Mesothelial cell of epicardium (in vitro differentiated cells): ENCODE results near the gene PPP1R7. TPM values are rescaled to one million over a fixed set of nuclear protein-coding genes. Genes with fewer than 3 reads are reported as not detected.

Experiments used
- DNase-seq, 2 experiments: peaks; one replicate each; pipeline ENCODE4 v3.0.0; 2021; ENCODE audit warnings: low spot score in 2 of 2; ENCODE audit not compliant: unreplicated experiment in 2 of 2
- H3K27ac Mint-ChIP-seq: 2 replicates; pipeline ENCODE4 v1.8.0; 2021; ENCODE audit warnings: mixed read lengths
- H3K27me3 Mint-ChIP-seq: 2 replicates; pipeline ENCODE4 v1.8.0; 2021; ENCODE audit warnings: low read depth, mixed read lengths
- H3K36me3 Mint-ChIP-seq: 2 replicates; pipeline ENCODE4 v1.8.0; 2021; ENCODE audit warnings: mixed read lengths
- H3K4me1 Mint-ChIP-seq: 2 replicates; pipeline ENCODE4 v1.8.0; 2021; ENCODE audit warnings: mixed read lengths
- H3K4me3 Mint-ChIP-seq: 2 replicates; pipeline ENCODE4 v1.8.0; 2021; ENCODE audit warnings: mild to moderate bottlenecking, moderate library complexity, mixed read lengths
- H3K9me3 Mint-ChIP-seq: 2 replicates; pipeline ENCODE4 v1.8.0; 2021; ENCODE audit warnings: mixed read lengths
- CTCF ChIP-seq: fragments of 200-600 bp; sonication (generic); IDR thresholded peaks from one replicate; pipeline ENCODE4 v1.5.0; 2021; ENCODE audit warnings: antibody characterized with exemption; ENCODE audit not compliant: unreplicated experiment
- total RNA-seq: library from RNA; stranded (reverse); gene quantifications from 3 replicates; pipeline ENCODE4 v1.2.1, GENCODE V29; 2021

The PPP1R7 gene
- total RNA-seq, 1 donor from 2014 or later: 37.3 TPM

- peaks cover 9% of the 10 kb centered on the region for H3K36me3 Mint-ChIP-seq
- H3K27ac Mint-ChIP-seq: no peak overlapping the region
- no peaks in the 10 kb centered on the region for H3K27me3 Mint-ChIP-seq
- H3K9me3 Mint-ChIP-seq: no peaks in the 10 kb centered on the region
- H3K4me3 Mint-ChIP-seq: no peak overlapping the region
- no peaks in the 10 kb centered on the region for H3K4me1 Mint-ChIP-seq
- TF ChIP-seq CTCF: no peak
- no peak for DNase-seq
Observed at GRCh38 chr2:241133436-241133820, 16.8 kb upstream of the PPP1R7 start.

- DNase-seq: no peak
- no peak overlapping the region for H3K27ac Mint-ChIP-seq
- no peaks in the 10 kb centered on the region for H3K4me1 Mint-ChIP-seq
- no peak for TF ChIP-seq CTCF
- H3K4me3 Mint-ChIP-seq: no peak overlapping the region
- H3K9me3 Mint-ChIP-seq: no peaks in the 10 kb centered on the region
- no peaks in the 10 kb centered on the region for H3K27me3 Mint-ChIP-seq
- peaks cover 9% of the 10 kb centered on the region for H3K36me3 Mint-ChIP-seq
Observed at GRCh38 chr2:241134711-241135110, 15.6 kb upstream of the PPP1R7 start.

GRCh38 chr2:241135737-241136136 is 14.5 kb upstream of the PPP1R7 start:
- DNase-seq: no peak

GRCh38 chr2:241136191-241136590 is 14.1 kb upstream of the PPP1R7 start:
- Mint-ChIP-seq H3K27ac (no peak overlapping the region), H3K4me1 (no peaks in the 10 kb centered on the region), H3K4me3 (no peak overlapping the region), H3K27me3 (no peaks in the 10 kb centered on the region), H3K36me3 (peaks cover 9% of the 10 kb centered on the region), H3K9me3 (no peaks in the 10 kb centered on the region)
- TF ChIP-seq CTCF: no peak
- DNase-seq: no peak

More at GRCh38 chr2:241135737-241136136, 14.5 kb upstream of the PPP1R7 start:
- TF ChIP-seq CTCF: no peak
- no peaks in the 10 kb centered on the region for H3K9me3 Mint-ChIP-seq
- H3K27me3 Mint-ChIP-seq: no peaks in the 10 kb centered on the region
- H3K4me3 Mint-ChIP-seq: no peak overlapping the region
- no peak overlapping the region for H3K27ac Mint-ChIP-seq
- H3K4me1 Mint-ChIP-seq: no peaks in the 10 kb centered on the region
- peaks cover 9% of the 10 kb centered on the region for H3K36me3 Mint-ChIP-seq

- no peak for TF ChIP-seq CTCF
- no peak overlapping the region for H3K4me3 Mint-ChIP-seq
- H3K36me3 Mint-ChIP-seq: peaks cover 9% of the 10 kb centered on the region
- no peak overlapping the region for H3K27ac Mint-ChIP-seq
- H3K9me3 Mint-ChIP-seq: no peaks in the 10 kb centered on the region
- H3K27me3 Mint-ChIP-seq: no peaks in the 10 kb centered on the region
- no peaks in the 10 kb centered on the region for H3K4me1 Mint-ChIP-seq
- no peak for DNase-seq
Observed at GRCh38 chr2:241136661-241137260, 13.5 kb upstream of the PPP1R7 start.
